Prostate gland (tissue), 2 donors: ENCODE measurements around the gene GATB. TPM values are rescaled to one million over a fixed set of nuclear protein-coding genes. Genes with fewer than 3 reads are reported as not detected.
A peak's percentile ranks its signal among the peaks of the same experiment; 100 is the strongest.

Experiments
- DNase-seq: peaks from one replicate; pipeline ENCODE4 v3.0.0-alpha.2; 2019; ENCODE audit warnings: low spot score
- H3K27ac ChIP-seq, 2 donors: fragments of 200-600 bp; sonication (generic); 2 replicates each; pipeline ENCODE4 v1.5.1; 2017 to 2019
- H3K27me3 ChIP-seq: fragments of 200-600 bp; sonication (generic); replicated peaks from 2 replicates; pipeline ENCODE4 v1.5.1; 2019; ENCODE audit not compliant: insufficient read depth
- H3K36me3 ChIP-seq, 2 donors: fragments of 200-600 bp; sonication (generic); 1 replicate in 1 of 2; 2 replicates in 1 of 2; pipeline versions ENCODE4 v1.5.1 to v1.8.1; 2017 to 2019
- H3K4me1 ChIP-seq: fragments of 200-600 bp; sonication (generic); replicated peaks from 2 replicates; pipeline ENCODE4 v1.5.1; 2019
- H3K4me3 ChIP-seq, 2 donors: fragments of 200-600 bp; sonication (generic); 2 replicates each; pipeline ENCODE4 v1.5.1; 2017 to 2019
- H3K9me3 ChIP-seq: fragments of 200-600 bp; sonication (generic); 2 replicates; pipeline ENCODE4 v1.5.1; 2017
- CTCF ChIP-seq, 4 experiments: fragments of 200-600 bp in 2 of 4; fragments of 450-650 bp in 2 of 4; sonication (generic) in 2 of 4; IDR thresholded peaks; 1 replicate in 3 of 4; 2 replicates in 1 of 4; pipeline ENCODE4 v1.5.1; 2016 to 2019; ENCODE audit warnings: antibody characterized with exemption in 4 of 4, mild to moderate bottlenecking in 2 of 4, moderate library complexity in 2 of 4
- POLR2A ChIP-seq: fragments of 450-650 bp; IDR thresholded peaks from one replicate; pipeline ENCODE4 v1.6.1; 2016; ENCODE audit warnings: antibody characterized with exemption, mild to moderate bottlenecking
- POLR2AphosphoS5 ChIP-seq: sonication (generic); formaldehyde crosslinking; IDR thresholded peaks from one replicate; pipeline ENCODE4 v1.6.1; 2017; ENCODE audit warnings: antibody characterized with exemption
- WGBS: methylation state at CpG from one replicate; pipeline ENCODE4 v1.1.5; 2018; 5-methylcytosine and 5-hydroxymethylcytosine counted together
- intact Hi-C: fragments of 100-400 bp; cut with DNase I; formaldehyde crosslinking; loops from one replicate; pipeline ENCODE4 v1.14.2; 2022
- total RNA-seq, 2 donors: library from RNA; depleted of rRNA; stranded (reverse); fragments of >200 nt; gene quantifications; one replicate each; pipeline ENCODE4 v1.1.0, GENCODE V29; 2016

The GATB gene
- total RNA-seq, 2 donors from 2014 or later, result 15.8 to 38.7 TPM

GRCh38 chr4:151674804-151675391, 85.9 kb downstream of the GATB start:
- 20% methylated on average over 19 of the region's 19 CpGs for WGBS
- DNase-seq, result peak; percentile 78
- TF ChIP-seq POLR2A, result no peak
- peak; percentile 78 for TF ChIP-seq POLR2AphosphoS5
- peak in 2 of 4 experiments; percentile 33 to 41 for TF ChIP-seq CTCF (IDR thresholded peaks at IDR 0.05)
- peak overlapping the region; percentile 18 to 21 for H3K4me3 ChIP-seq
- no peaks in the 10 kb centered on the region for H3K27me3 ChIP-seq
- H3K9me3 ChIP-seq, result no peaks in the 10 kb centered on the region
- no peaks in the 10 kb centered on the region for H3K36me3 ChIP-seq
- intact Hi-C loops, result no loop called here
- peak overlapping the region; percentile 52 to 59 for H3K27ac ChIP-seq
- H3K4me1 ChIP-seq, result no peaks in the 10 kb centered on the region

- H3K9me3 ChIP-seq, result no peaks in the 10 kb centered on the region
- no peaks in the 10 kb centered on the region for H3K4me1 ChIP-seq
- DNase-seq, result no peak
- peak overlapping the region; percentile 52 to 59 for H3K27ac ChIP-seq
- H3K36me3 ChIP-seq, result no peaks in the 10 kb centered on the region
- TF ChIP-seq CTCF (IDR thresholded peaks at IDR 0.05) (no peak), POLR2AphosphoS5 (no peak), POLR2A (no peak)
- intact Hi-C loops, result no loop called here
- H3K4me3 ChIP-seq, result peak overlapping the region in 1 of 2 donors; percentile 18
- 56% methylated on average over 12 of the region's 12 CpGs for WGBS
- H3K27me3 ChIP-seq, result no peaks in the 10 kb centered on the region
Observed at GRCh38 chr4:151673908-151674520, 86.8 kb downstream of the GATB start.

- Histone ChIP-seq H3K27ac (no peak overlapping the region), H3K4me3 (no peak overlapping the region), H3K27me3 (no peaks in the 10 kb centered on the region), H3K36me3 (no peaks in the 10 kb centered on the region), H3K9me3 (no peaks in the 10 kb centered on the region), H3K4me1 (no peaks in the 10 kb centered on the region)
- intact Hi-C loops, result no loop called here
- WGBS, result 89% methylated on average over 14 of the region's 14 CpGs
- no peak for DNase-seq
- TF ChIP-seq POLR2AphosphoS5, result no peak
- no peak for TF ChIP-seq POLR2A
- TF ChIP-seq CTCF (IDR thresholded peaks at IDR 0.05), result no peak
Observed at GRCh38 chr4:151672996-151673395, 87.8 kb downstream of the GATB start.

- H3K4me3 ChIP-seq, result no peak overlapping the region
- no peaks in the 10 kb centered on the region for H3K27me3 ChIP-seq
- no peaks in the 10 kb centered on the region for H3K9me3 ChIP-seq
- no peaks in the 10 kb centered on the region for H3K36me3 ChIP-seq
- no peak for DNase-seq
- no peaks in the 10 kb centered on the region for H3K4me1 ChIP-seq
- WGBS, result 83% methylated on average over 14 of the region's 14 CpGs
- no peak for TF ChIP-seq POLR2A
- no peak for TF ChIP-seq CTCF (IDR thresholded peaks at IDR 0.05)
- no peak for TF ChIP-seq POLR2AphosphoS5
- H3K27ac ChIP-seq, result no peak overlapping the region
- intact Hi-C loops, result no loop called here
Observed at GRCh38 chr4:151671541-151672059, 89.2 kb downstream of the GATB start.

GRCh38 chr4:151670843-151671242, 90.0 kb downstream of the GATB start:
- Histone ChIP-seq H3K4me3 (no peak overlapping the region), H3K4me1 (no peaks in the 10 kb centered on the region), H3K36me3 (no peaks in the 10 kb centered on the region), H3K27me3 (no peaks in the 10 kb centered on the region), H3K9me3 (no peaks in the 10 kb centered on the region), H3K27ac (no peak overlapping the region)
- WGBS, result 95% methylated on average over 5 of the region's 5 CpGs
- TF ChIP-seq POLR2A, result no peak
- no peak for TF ChIP-seq POLR2AphosphoS5
- TF ChIP-seq CTCF (IDR thresholded peaks at IDR 0.05), result no peak
- no peak for DNase-seq
- intact Hi-C loops, result no loop called here
